Peyer's patch (tissue), 4 donors: Measurements from ENCODE around the gene THAP3. TPM values are rescaled to one million over a fixed set of nuclear protein-coding genes. Genes with fewer than 3 reads are reported as not detected.
A peak's percentile ranks its signal among the peaks of the same experiment; 100 is the strongest.

Experiments used
- DNase-seq, 3 donors: peaks; one replicate each; pipeline ENCODE4 v3.0.0-alpha.2; 2017 to 2019
- H3K27ac ChIP-seq, 4 donors: fragments of 200-600 bp; sonication (generic); one replicate each; pipeline ENCODE4 v1.5.1; 2016 to 2019
- H3K27me3 ChIP-seq, 2 donors: fragments of 200-600 bp; sonication (generic); one replicate each; pipeline ENCODE4 v1.5.1; 2019
- H3K36me3 ChIP-seq, 3 donors: fragments of 200-600 bp; sonication (generic); one replicate each; pipeline ENCODE4 v1.5.1; 2016 to 2019
- H3K4me1 ChIP-seq, 4 donors: fragments of 200-600 bp; sonication (generic); one replicate each; pipeline ENCODE4 v1.5.1; 2016 to 2019
- H3K4me3 ChIP-seq, 4 donors: fragments of 200-600 bp; sonication (generic); 1 replicate in 3 of 4; 2 replicates in 1 of 4; pipeline ENCODE4 v1.5.1; 2016 to 2019; ENCODE audit warnings: mild to moderate bottlenecking in 1 of 4
- H3K9me3 ChIP-seq, 4 donors: fragments of 200-600 bp; sonication (generic); one replicate each; pipeline ENCODE4 v1.5.1; 2016 to 2019; ENCODE audit warnings: mild to moderate bottlenecking in 1 of 4
- CTCF ChIP-seq, 6 experiments: fragments of 450-650 bp in 4 of 6; fragments of 200-600 bp in 2 of 6; sonication (generic) in 1 of 6; IDR thresholded peaks; one replicate each; pipeline ENCODE4 v1.5.1; 2017 to 2019; ENCODE audit warnings: antibody characterized with exemption in 6 of 6, mild to moderate bottlenecking in 3 of 6, moderate library complexity in 1 of 6
- POLR2A ChIP-seq, 2 donors: fragments of 450-650 bp; IDR thresholded peaks; one replicate each; pipeline ENCODE4 v1.5.1; 2017; ENCODE audit warnings: antibody characterized with exemption in 2 of 2, mild to moderate bottlenecking in 2 of 2, moderate library complexity in 2 of 2
- total RNA-seq, 4 donors: library from RNA; depleted of rRNA; stranded (reverse); fragments of >200 nt; gene quantifications; one replicate each; pipeline ENCODE4 v1.1.0, GENCODE V29; 2016

THAP3 gene
- total RNA-seq, result 10 to 100 TPM in 3 of 4 donors, 1 to 10 TPM in 1; 9.9 to 22.8 (median 18.8) TPM

GRCh38 chr1:6624710-6625583 lies at the start of gene THAP3:
Gene THAP3, plus strand, starts transcription at chr1:6624868. Its CDS starts 351 bp downstream, at chr1:6625219.
- peak within 1 kb of the TSS; percentile 80 to 90 (median 83) for H3K27ac ChIP-seq

GRCh38 chr1:6577831-6578525 lies 46.7 kb upstream of the THAP3 start:
- Histone ChIP-seq H3K27ac (no peak overlapping the region), H3K4me1 (peaks cover 12 to 34% (median 16%) of the 10 kb centered on the region in 4 donors), H3K9me3 (no peaks in the 10 kb centered on the region), H3K27me3 (no peaks in the 10 kb centered on the region), H3K36me3 (no peaks in the 10 kb centered on the region), H3K4me3 (no peak overlapping the region)
- TF ChIP-seq CTCF (IDR thresholded peaks at IDR 0.05), result no peak
- TF ChIP-seq POLR2A (IDR thresholded peaks at IDR 0.05), result no peak
- no peak for DNase-seq

More at GRCh38 chr1:6624710-6625583, at the start of gene THAP3:
- peak in 1 of 2 donors; percentile 24 for TF ChIP-seq POLR2A (IDR thresholded peaks at IDR 0.05)
- TF ChIP-seq CTCF (IDR thresholded peaks at IDR 0.05), result peak in 2 of 6 experiments; percentile 12 to 28
- peaks cover 0 to 20% (median 9%) of the 10 kb centered on the region in 4 donors for H3K4me1 ChIP-seq
- no peaks in the 10 kb centered on the region for H3K9me3 ChIP-seq
- peak within 1 kb of the TSS; percentile 82 to 89 (median 86) for H3K4me3 ChIP-seq
- no peaks in the 10 kb centered on the region for H3K27me3 ChIP-seq
- peak; percentile 87 to 94 (median 93) for DNase-seq
- peaks cover 0 to 54% (median 0%) of the 10 kb centered on the region in 3 donors for H3K36me3 ChIP-seq

GRCh38 chr1:6578624-6579373 lies 45.9 kb upstream of the THAP3 start:
- no peak for DNase-seq
- no peaks in the 10 kb centered on the region for H3K27me3 ChIP-seq
- no peaks in the 10 kb centered on the region for H3K36me3 ChIP-seq
- H3K4me3 ChIP-seq, result peak overlapping the region; percentile 82 to 97 (median 90)
- H3K27ac ChIP-seq, result peak overlapping the region; percentile 95 to 96 (median 95)
- H3K4me1 ChIP-seq, result peaks cover 12 to 37% (median 16%) of the 10 kb centered on the region in 4 donors
- TF ChIP-seq POLR2A (IDR thresholded peaks at IDR 0.05), result no peak
- TF ChIP-seq CTCF (IDR thresholded peaks at IDR 0.05), result no peak
- H3K9me3 ChIP-seq, result no peaks in the 10 kb centered on the region

- Histone ChIP-seq H3K36me3 (no peaks in the 10 kb centered on the region), H3K4me3 (peak within 1 kb of the TSS; percentile 82 to 97 (median 90)), H3K9me3 (no peaks in the 10 kb centered on the region), H3K27me3 (no peaks in the 10 kb centered on the region), H3K4me1 (peaks cover 12 to 37% (median 16%) of the 10 kb centered on the region in 4 donors), H3K27ac (peak within 1 kb of the TSS; percentile 95 to 96 (median 95))
- no peak for TF ChIP-seq CTCF (IDR thresholded peaks at IDR 0.05)
- peak; percentile 93 to 97 for TF ChIP-seq POLR2A (IDR thresholded peaks at IDR 0.05)
- peak; percentile 98 to 100 (median 100) for DNase-seq
Measured at GRCh38 chr1:6579374-6580118, 45.1 kb upstream of the THAP3 start, which contains the start of gene ZBTB48. Gene ZBTB48, plus strand, starts transcription at chr1:6579994. Its CDS starts 616 bp downstream, at chr1:6580610.
